Measurements from ENCODE around the gene CTBP1.

The CTBP1 gene

GRCh38 chr4:1202526-1203011 lies 46.4 kb downstream of the CTBP1 start:
- Histone ChIP-seq H3K9me2 (replicated peaks; ENCODE audit: low read depth, low read length) (no peaks in the 10 kb centered on the region), H3K9ac (ENCODE audit: low read depth, low read length, poor library complexity, severe bottlenecking) (peak overlapping the region; percentile 94), H4K20me1 (ENCODE audit: insufficient read depth, low read length, poor library complexity, severe bottlenecking) (peaks cover 4% of the 10 kb centered on the region), H2AFZ (ENCODE audit: low read length) (peak overlapping the region; percentile 72; the same call in 1 of the 2 replicates), H3K4me2 (ENCODE audit: low read depth, low read length, poor library complexity, severe bottlenecking) (peak overlapping the region; percentile 81), H3K4me3 (ENCODE audit: low read length, poor library complexity, severe bottlenecking) (peak overlapping the region; percentile 80), H3K4me1 (ENCODE audit: insufficient read depth, low read length, poor library complexity, severe bottlenecking) (peaks cover 67% of the 10 kb centered on the region), H3F3A (ENCODE audit: low read depth) (peaks cover 21% of the 10 kb centered on the region), H3K36me3 (ENCODE audit: insufficient read depth, low read length) (no peaks in the 10 kb centered on the region), H3K79me2 (ENCODE audit: insufficient read depth, low read length) (peaks cover 32% of the 10 kb centered on the region), H3K27me3 (ENCODE audit: insufficient read depth, low read length, poor library complexity, severe bottlenecking) (no peaks in the 10 kb centered on the region), H3K9me3 (ENCODE audit: insufficient read depth, low read depth, low read length) (no peaks in the 10 kb centered on the region)
- no peak for TF ChIP-seq EZH2phosphoT487 (IDR thresholded peaks at IDR 0.05; ENCODE audit: borderline replicate concordance)
- TF ChIP-seq, protein P1, sequence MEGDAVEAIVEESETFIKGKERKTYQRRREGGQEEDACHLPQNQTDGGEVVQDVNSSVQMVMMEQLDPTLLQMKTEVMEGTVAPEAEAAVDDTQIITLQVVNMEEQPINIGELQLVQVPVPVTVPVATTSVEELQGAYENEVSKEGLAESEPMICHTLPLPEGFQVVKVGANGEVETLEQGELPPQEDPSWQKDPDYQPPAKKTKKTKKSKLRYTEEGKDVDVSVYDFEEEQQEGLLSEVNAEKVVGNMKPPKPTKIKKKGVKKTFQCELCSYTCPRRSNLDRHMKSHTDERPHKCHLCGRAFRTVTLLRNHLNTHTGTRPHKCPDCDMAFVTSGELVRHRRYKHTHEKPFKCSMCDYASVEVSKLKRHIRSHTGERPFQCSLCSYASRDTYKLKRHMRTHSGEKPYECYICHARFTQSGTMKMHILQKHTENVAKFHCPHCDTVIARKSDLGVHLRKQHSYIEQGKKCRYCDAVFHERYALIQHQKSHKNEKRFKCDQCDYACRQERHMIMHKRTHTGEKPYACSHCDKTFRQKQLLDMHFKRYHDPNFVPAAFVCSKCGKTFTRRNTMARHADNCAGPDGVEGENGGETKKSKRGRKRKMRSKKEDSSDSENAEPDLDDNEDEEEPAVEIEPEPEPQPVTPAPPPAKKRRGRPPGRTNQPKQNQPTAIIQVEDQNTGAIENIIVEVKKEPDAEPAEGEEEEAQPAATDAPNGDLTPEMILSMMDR (conservative IDR thresholded peaks at IDR 0.05; ENCODE audit: low read length): no peak

- no peaks in the 10 kb centered on the region for H3K9me2 ChIP-seq (replicated peaks; ENCODE audit: low read depth, low read length)
- H3F3A ChIP-seq (ENCODE audit: low read depth): peaks cover 21% of the 10 kb centered on the region
- no peaks in the 10 kb centered on the region for H3K27me3 ChIP-seq (ENCODE audit: insufficient read depth, low read length, poor library complexity, severe bottlenecking)
- peak overlapping the region; percentile 81 for H3K4me2 ChIP-seq (ENCODE audit: low read depth, low read length, poor library complexity, severe bottlenecking)
- H3K4me1 ChIP-seq (ENCODE audit: insufficient read depth, low read length, poor library complexity, severe bottlenecking): peaks cover 67% of the 10 kb centered on the region
- peak overlapping the region; percentile 72 for H2AFZ ChIP-seq (ENCODE audit: low read length)
- H3K4me3 ChIP-seq (ENCODE audit: low read length, poor library complexity, severe bottlenecking): peak overlapping the region; percentile 80
- TF ChIP-seq EZH2phosphoT487 (IDR thresholded peaks at IDR 0.05; ENCODE audit: borderline replicate concordance): no peak
- TF ChIP-seq, protein P1 (conservative IDR thresholded peaks at IDR 0.05; ENCODE audit: low read length): no peak
- H4K20me1 ChIP-seq (ENCODE audit: insufficient read depth, low read length, poor library complexity, severe bottlenecking): peaks cover 4% of the 10 kb centered on the region
- H3K9ac ChIP-seq (ENCODE audit: low read depth, low read length, poor library complexity, severe bottlenecking): peak overlapping the region; percentile 94
- H3K79me2 ChIP-seq (ENCODE audit: insufficient read depth, low read length): peaks cover 38% of the 10 kb centered on the region
- H3K36me3 ChIP-seq (ENCODE audit: insufficient read depth, low read length): peaks cover 2% of the 10 kb centered on the region; the same call in 1 of the 2 replicates
- no peaks in the 10 kb centered on the region for H3K9me3 ChIP-seq (ENCODE audit: insufficient read depth, low read depth, low read length)
Observed at GRCh38 chr4:1201851-1202525, 46.9 kb downstream of the CTBP1 start.

DNA sequence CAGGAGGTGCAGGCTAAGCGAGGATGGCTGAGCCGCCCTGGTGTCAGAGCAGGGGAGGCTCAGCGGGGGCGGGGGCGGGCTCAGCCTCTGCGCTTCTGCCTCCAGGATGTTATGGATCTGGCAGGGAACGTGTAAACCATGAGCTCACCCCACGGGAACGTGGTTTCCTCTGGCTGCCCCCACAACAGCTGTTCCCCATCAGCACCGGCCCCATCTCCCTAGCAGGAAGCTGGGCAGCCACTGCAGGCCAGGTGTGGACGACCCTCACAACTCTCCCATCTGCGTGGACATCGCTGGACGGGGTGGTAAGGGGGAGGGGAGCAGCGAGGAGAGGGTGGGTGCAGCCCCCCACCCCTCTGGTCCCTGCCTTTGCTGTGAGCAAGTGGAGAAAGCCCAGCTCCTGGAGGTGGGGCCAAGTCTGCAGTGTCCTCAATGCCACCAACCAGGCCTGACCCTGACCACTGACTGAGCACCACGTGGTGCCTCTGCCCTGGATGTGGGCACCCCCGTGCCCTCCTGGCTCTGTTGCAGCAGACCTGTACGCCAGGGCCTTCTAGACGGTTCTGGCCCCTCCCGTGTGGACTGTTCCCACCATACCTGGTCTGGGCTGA lies 48.4 kb downstream of the CTBP1 start:
- H3K4me2 ChIP-seq (ENCODE audit: low read depth, low read length, poor library complexity, severe bottlenecking): peak overlapping the region; percentile 81
- no peaks in the 10 kb centered on the region for H3K9me3 ChIP-seq (ENCODE audit: insufficient read depth, low read depth, low read length)
- peaks cover 67% of the 10 kb centered on the region for H3K4me1 ChIP-seq (ENCODE audit: insufficient read depth, low read length, poor library complexity, severe bottlenecking)
- peak overlapping the region; percentile 80 for H3K4me3 ChIP-seq (ENCODE audit: low read length, poor library complexity, severe bottlenecking)
- no peak for TF ChIP-seq EZH2phosphoT487 (IDR thresholded peaks at IDR 0.05; ENCODE audit: borderline replicate concordance)
- TF ChIP-seq, protein P1 (conservative IDR thresholded peaks at IDR 0.05; ENCODE audit: low read length): no peak
- H3K9me2 ChIP-seq (replicated peaks; ENCODE audit: low read depth, low read length): no peaks in the 10 kb centered on the region
- H4K20me1 ChIP-seq (ENCODE audit: insufficient read depth, low read length, poor library complexity, severe bottlenecking): peaks cover 9% of the 10 kb centered on the region
- H3K9ac ChIP-seq (ENCODE audit: low read depth, low read length, poor library complexity, severe bottlenecking): peak overlapping the region; percentile 94
- peaks cover 10% of the 10 kb centered on the region; the same call in 1 of the 2 replicates for H3K36me3 ChIP-seq (ENCODE audit: insufficient read depth, low read length)
- H3F3A ChIP-seq (ENCODE audit: low read depth): peaks cover 21% of the 10 kb centered on the region
- peaks cover 49% of the 10 kb centered on the region for H3K79me2 ChIP-seq (ENCODE audit: insufficient read depth, low read length)
- H2AFZ ChIP-seq (ENCODE audit: low read length): no peak overlapping the region
- H3K27me3 ChIP-seq (ENCODE audit: insufficient read depth, low read length, poor library complexity, severe bottlenecking): no peaks in the 10 kb centered on the region
